ENCODE data around the gene ARMC2. TPM values are rescaled to one million over a fixed set of nuclear protein-coding genes. Genes with fewer than 3 reads are reported as not detected.
A peak's percentile ranks its signal among the peaks of the same experiment; 100 is the strongest.

Gene ARMC2
- total RNA-seq, 3 donors from 2014 or later (not counting 1 experiment from before 2014, with no cell fraction given): 9.4 to 13.8 (median 9.7) TPM

DNA sequence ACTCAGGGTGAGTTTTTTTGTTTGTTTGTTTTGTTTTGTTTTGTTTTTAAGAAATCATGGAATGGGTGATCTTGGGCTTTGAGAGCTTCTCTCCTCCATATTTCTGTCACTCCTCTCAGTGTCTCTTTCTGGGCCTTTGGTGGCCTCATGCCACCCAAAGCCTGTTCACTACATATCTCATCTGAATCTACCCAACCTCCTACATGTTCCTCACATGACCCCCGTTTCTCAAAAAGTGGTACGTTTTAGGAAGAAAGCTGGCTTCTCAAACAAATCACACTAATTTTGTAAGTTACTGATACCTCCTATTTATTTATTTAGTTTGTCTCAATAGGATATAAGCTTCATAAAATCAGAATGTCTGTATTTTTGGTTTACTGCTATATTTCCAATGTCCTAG, 166.4 kb downstream of the ARMC2 start:
- no CpG with 5 or more reads among the region's 2 CpGs for WGBS (ENCODE audit: insufficient coverage)
- ATAC-seq (no peak), DNase-seq (no peak)
- Mint-ChIP-seq H3K4me1 (peaks cover 26 to 29% of the 10 kb centered on the region in 2 donors), H3K36me3 (no peaks in the 10 kb centered on the region), H3K27ac (peak overlapping the region in 1 of 2 donors; percentile 63), H3K9me3 (no peaks in the 10 kb centered on the region), H3K4me3 (no peak overlapping the region), H3K27me3 (ENCODE audit: low read depth in 2 of 2) (no peaks in the 10 kb centered on the region)
- Histone ChIP-seq H3K9me3 (ENCODE audit: control insufficient read depth, insufficient read depth, low read length) (no peaks in the 10 kb centered on the region), H3K4me1 (ENCODE audit: control insufficient read depth, insufficient read depth, low read length) (peaks cover 8% of the 10 kb centered on the region), H3K27me3 (ENCODE audit: control insufficient read depth, insufficient read depth, low read length) (no peaks in the 10 kb centered on the region), H3K36me3 (ENCODE audit: control insufficient read depth, insufficient read depth, low read length) (no peaks in the 10 kb centered on the region), H3K27ac (ENCODE audit: low read length) (no peak overlapping the region), H3K4me3 (ENCODE audit: low read length) (no peak overlapping the region)
- TF ChIP-seq, protein P1, sequence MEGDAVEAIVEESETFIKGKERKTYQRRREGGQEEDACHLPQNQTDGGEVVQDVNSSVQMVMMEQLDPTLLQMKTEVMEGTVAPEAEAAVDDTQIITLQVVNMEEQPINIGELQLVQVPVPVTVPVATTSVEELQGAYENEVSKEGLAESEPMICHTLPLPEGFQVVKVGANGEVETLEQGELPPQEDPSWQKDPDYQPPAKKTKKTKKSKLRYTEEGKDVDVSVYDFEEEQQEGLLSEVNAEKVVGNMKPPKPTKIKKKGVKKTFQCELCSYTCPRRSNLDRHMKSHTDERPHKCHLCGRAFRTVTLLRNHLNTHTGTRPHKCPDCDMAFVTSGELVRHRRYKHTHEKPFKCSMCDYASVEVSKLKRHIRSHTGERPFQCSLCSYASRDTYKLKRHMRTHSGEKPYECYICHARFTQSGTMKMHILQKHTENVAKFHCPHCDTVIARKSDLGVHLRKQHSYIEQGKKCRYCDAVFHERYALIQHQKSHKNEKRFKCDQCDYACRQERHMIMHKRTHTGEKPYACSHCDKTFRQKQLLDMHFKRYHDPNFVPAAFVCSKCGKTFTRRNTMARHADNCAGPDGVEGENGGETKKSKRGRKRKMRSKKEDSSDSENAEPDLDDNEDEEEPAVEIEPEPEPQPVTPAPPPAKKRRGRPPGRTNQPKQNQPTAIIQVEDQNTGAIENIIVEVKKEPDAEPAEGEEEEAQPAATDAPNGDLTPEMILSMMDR (IDR thresholded peaks at IDR 0.05): no peak
- intact Hi-C loops (cut with micrococcal nuclease): no loop called here

DNA sequence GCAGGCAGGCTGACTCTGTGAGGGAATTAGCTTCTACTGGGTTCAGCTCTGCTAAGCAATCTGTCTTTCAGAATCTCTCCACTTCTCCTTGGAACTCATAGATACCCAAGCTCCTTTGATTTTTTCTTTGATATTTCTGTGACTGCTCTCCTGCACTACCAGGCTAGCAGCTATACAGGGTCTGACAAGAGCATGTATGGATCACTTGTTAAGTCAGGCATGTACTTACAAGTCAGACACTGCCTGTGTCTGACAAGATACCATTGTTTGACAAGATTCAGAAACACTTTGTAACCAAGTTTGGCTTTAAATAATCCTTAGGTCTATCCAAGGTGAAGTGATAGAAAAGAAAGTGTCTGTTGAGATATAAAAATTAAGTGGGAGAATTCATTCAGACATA, 167.0 kb downstream of the ARMC2 start:
- DNase-seq (peak in 1 of 2 donors; percentile 23), ATAC-seq (no peak)
- intact Hi-C loops (cut with micrococcal nuclease): no loop called here
- H3K4me3 Mint-ChIP-seq: no peak overlapping the region
- H3K27me3 ChIP-seq (ENCODE audit: control insufficient read depth, insufficient read depth, low read length): no peaks in the 10 kb centered on the region
- H3K36me3 ChIP-seq (ENCODE audit: control insufficient read depth, insufficient read depth, low read length): no peaks in the 10 kb centered on the region
- no peaks in the 10 kb centered on the region for H3K9me3 Mint-ChIP-seq
- H3K36me3 Mint-ChIP-seq: no peaks in the 10 kb centered on the region
- H3K9me3 ChIP-seq (ENCODE audit: control insufficient read depth, insufficient read depth, low read length): no peaks in the 10 kb centered on the region
- H3K4me1 Mint-ChIP-seq: peaks cover 25 to 26% of the 10 kb centered on the region in 2 donors
- H3K4me1 ChIP-seq (ENCODE audit: control insufficient read depth, insufficient read depth, low read length): peaks cover 4% of the 10 kb centered on the region
- H3K27ac Mint-ChIP-seq: peak overlapping the region in 1 of 2 donors; percentile 63
- H3K4me3 ChIP-seq (ENCODE audit: low read length): no peak overlapping the region
- H3K27ac ChIP-seq (ENCODE audit: low read length): no peak overlapping the region
- TF ChIP-seq, protein P1 (IDR thresholded peaks at IDR 0.05): no peak
- no peaks in the 10 kb centered on the region for H3K27me3 Mint-ChIP-seq (ENCODE audit: low read depth in 2 of 2)

DNA sequence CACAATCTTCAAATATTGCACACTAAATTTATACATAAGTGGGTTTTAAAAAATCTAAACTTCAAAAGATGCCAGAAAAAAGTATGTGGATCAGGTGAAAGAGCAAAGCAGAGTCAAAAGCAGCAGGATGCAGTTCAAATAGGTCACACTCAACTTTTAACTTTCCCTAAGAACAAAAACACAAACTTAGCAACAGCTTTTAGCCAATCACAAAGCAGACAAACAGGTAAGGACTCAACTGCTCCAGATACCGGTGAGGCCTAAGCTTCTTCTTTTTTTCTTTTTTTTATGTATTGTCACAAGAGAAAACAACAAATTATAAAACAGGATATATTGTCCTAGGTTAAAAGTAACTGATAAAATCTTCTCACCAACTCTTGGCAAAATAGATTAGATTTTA, 171.7 kb downstream of the ARMC2 start:
- ATAC-seq (no peak), DNase-seq (peak in 1 of 2 donors; percentile 71)
- no CpG with 5 or more reads among the region's 1 CpG for WGBS (ENCODE audit: insufficient coverage)
- no peak overlapping the region for H3K27ac ChIP-seq (ENCODE audit: low read length)
- Mint-ChIP-seq H3K4me1 (peaks cover 24 to 29% of the 10 kb centered on the region in 2 donors), H3K27me3 (ENCODE audit: low read depth in 2 of 2) (no peaks in the 10 kb centered on the region), H3K4me3 (no peak overlapping the region), H3K9me3 (no peaks in the 10 kb centered on the region), H3K36me3 (no peaks in the 10 kb centered on the region), H3K27ac (no peak overlapping the region)
- no peak overlapping the region for H3K4me3 ChIP-seq (ENCODE audit: low read length)
- H3K4me1 ChIP-seq (ENCODE audit: control insufficient read depth, insufficient read depth, low read length): peaks cover 8% of the 10 kb centered on the region
- no peaks in the 10 kb centered on the region for H3K36me3 ChIP-seq (ENCODE audit: control insufficient read depth, insufficient read depth, low read length)
- no peaks in the 10 kb centered on the region for H3K9me3 ChIP-seq (ENCODE audit: control insufficient read depth, insufficient read depth, low read length)
- intact Hi-C loops (cut with micrococcal nuclease): no loop called here
- H3K27me3 ChIP-seq (ENCODE audit: control insufficient read depth, insufficient read depth, low read length): no peaks in the 10 kb centered on the region
- TF ChIP-seq, protein P1 (IDR thresholded peaks at IDR 0.05): no peak

DNA sequence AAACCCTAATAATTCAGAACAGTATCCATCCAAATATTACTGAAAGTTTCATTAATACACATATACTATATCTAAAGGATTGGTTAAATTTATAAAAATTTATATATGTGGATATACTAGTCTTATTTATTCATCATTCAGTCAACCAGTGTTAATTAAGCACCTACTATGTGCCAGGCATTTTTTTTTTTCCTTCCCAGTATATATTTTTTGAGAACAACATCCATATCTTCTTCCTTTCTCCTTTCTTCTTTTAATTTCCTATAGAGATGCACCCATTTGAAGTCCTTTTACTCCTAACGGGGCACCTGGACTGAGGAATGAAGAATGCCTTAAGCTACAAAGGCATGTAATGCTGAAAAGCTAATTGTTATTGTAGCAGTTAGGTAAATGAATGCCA, 173.6 kb downstream of the ARMC2 start:
- TF ChIP-seq, protein P1 (IDR thresholded peaks at IDR 0.05): no peak
- H3K27me3 ChIP-seq (ENCODE audit: control insufficient read depth, insufficient read depth, low read length): no peaks in the 10 kb centered on the region
- no peak overlapping the region for H3K27ac ChIP-seq (ENCODE audit: low read length)
- no peak for ATAC-seq
- intact Hi-C loops (cut with micrococcal nuclease): no loop called here
- Mint-ChIP-seq H3K4me3 (no peak overlapping the region), H3K4me1 (peaks cover 31 to 44% of the 10 kb centered on the region in 2 donors), H3K27ac (no peak overlapping the region), H3K36me3 (no peaks in the 10 kb centered on the region), H3K9me3 (no peaks in the 10 kb centered on the region), H3K27me3 (ENCODE audit: low read depth in 2 of 2) (no peaks in the 10 kb centered on the region)
- no peak overlapping the region for H3K4me3 ChIP-seq (ENCODE audit: low read length)
- no peak for DNase-seq
- H3K4me1 ChIP-seq (ENCODE audit: control insufficient read depth, insufficient read depth, low read length): peaks cover 16% of the 10 kb centered on the region
- H3K9me3 ChIP-seq (ENCODE audit: control insufficient read depth, insufficient read depth, low read length): no peaks in the 10 kb centered on the region
- no peaks in the 10 kb centered on the region for H3K36me3 ChIP-seq (ENCODE audit: control insufficient read depth, insufficient read depth, low read length)
- WGBS (ENCODE audit: insufficient coverage): no CpG with 5 or more reads among the region's 1 CpG

Data from natural killer cell (primary cell).